GM18511 (cell line): Measurements from ENCODE around the gene PTPRN2.
"Not testable (repeated sequence)": the region's sequence is repeated elsewhere in the genome, so short reads cannot be mapped to it uniquely, and the experiment has no call there.

Source experiments
- ATAC-seq: cut with Tn5 transposase; IDR thresholded peaks from one replicate; pipeline ENCODE4 v1.9.1; 2021; ENCODE audit warnings: mild to moderate bottlenecking, moderate library complexity; ENCODE audit not compliant: unreplicated experiment

Gene PTPRN2

DNA sequence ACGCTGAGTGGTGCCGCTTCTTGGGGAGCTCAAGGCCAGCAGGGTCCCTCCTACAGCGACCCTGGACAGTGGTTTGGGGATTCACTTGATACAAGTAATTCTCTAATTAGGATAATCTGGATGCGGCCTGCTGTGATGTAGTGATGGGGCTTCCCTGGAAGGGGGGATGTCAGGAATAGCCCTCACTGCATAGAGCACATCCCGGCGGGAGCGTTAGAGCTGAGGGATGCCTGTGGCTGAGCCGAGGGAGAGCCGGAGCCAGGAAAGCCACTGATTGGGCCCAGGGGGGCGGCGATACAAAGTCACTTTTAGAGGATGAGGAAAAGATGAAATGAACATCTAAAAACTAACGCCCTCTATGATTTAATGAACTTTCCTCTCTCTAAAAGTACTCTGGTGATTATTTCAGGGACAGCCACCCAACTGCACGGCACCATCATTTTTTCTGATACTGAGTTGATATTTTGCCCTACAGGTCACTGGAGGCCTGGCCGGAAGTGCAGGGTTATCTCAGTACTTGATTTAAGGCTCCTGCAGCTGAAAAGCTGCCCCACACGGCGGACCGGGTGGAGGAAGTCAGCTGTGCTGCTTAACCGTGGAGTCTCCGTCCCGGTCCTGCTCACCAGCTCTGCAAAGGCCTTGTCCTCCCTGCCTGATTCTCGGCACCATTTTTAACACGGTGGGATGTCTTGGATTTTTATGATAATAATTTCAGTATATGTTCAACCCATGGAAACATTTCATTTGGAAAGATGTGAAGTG lies 732.0 kb downstream of the PTPRN2 start:
- no peak for ATAC-seq

DNA sequence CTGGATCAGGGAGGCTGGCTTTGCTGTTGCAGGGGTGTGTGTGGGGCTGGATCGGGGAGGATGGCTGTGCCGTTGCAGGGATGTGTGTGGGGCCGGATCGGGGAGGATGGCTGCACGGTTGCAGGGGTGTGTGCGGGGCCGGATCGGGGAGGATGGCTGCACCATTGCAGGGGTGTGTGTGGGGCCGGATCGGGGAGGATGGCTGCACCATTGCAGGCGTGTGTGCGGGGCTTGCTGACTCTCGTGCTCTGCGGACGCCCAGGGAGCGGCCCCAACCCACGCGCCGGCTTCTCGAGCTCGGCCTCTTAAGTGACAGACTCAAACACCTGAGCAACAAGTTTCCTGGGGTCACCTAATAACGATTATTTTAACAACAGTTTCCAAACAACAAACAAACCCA lies 732.6 kb downstream of the PTPRN2 start:
- no peak for ATAC-seq

DNA sequence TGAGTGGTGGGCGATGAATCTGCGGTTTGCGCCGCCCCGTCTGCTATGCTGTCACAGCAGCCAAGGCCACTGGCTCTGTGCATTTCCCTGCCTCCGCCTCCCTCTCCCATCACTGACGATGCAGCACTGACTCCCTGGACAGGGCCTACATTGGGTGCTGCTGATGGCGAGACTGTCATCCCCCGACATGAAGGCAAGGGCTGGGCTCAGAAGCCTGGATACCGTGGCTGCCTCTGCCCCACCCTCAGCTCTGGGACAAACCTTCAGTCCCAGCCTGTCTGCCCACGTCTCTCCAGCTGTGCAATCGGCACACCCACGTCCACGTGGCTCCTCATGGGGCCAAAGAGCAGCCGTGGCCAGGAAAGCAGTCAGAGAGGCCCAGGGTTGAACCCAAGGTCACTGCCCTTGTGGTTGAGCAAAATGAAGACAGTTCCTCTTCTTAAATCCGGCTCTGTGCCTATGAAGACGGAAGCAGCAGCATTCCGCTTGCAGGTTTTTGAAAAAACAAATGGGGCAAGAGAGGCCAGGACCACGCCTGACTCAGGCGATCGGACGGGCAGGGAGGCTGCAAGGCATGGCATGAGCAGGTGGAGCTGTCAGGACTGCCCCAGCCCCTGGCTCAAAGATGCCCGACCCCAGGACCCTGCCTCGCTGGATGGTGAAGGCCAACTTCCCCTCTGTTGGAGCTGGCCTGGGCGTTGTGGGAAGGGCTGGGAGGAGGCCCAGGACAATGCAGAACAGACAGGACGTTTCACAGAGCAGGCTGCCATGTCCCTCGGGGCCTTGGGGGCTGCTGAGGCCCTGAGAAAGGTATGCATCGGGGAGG lies 733.3 kb downstream of the PTPRN2 start:
- ATAC-seq = no peak

DNA sequence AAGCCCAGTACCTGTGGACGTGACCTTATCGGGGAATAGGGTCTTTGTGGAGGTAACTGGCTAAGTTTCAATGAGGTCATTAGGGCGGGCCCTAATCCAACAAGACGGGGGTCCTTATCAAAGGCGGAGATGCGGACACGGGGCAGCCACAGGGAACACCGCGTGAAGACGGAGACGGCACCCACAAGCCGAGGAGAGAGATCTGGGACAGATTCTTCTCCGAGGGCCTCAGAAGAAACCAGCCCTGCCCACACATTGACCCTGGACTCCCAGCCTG lies 733.9 kb downstream of the PTPRN2 start:
- ATAC-seq = no peak

DNA sequence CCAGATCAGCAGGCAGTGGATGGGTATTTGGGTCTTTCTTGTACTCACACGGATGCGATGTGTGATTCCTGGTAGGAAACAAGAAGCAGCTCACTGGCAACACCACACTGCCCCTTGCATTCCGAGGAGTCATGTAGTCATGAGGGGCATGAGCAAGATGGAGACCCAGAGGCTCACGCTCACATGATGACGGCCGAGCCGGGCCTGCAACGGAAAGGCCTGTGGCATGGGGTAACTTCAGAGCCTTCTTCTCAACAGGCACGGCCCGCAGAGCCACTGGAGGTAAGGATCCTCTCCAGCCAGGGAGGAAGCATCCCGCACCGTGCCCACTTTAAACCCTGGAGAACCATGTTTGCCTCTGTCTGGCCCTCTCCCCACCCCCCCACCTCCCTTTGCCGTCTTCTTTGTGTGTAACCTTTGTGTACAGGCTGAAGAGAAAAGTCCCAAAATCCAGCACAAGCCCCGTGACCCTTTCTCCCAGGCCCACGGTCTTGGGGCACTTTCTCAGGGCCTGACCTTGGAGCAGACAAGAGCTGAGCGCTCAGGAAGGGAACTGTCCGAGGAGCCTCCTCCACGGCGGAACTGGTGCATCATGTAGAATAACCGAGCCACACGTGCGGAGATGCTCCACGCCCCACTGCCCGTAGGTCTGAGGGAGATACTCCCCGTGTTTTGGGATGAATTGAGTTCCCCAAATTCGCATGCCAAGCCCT lies 734.4 kb downstream of the PTPRN2 start:
- ATAC-seq = no peak

DNA sequence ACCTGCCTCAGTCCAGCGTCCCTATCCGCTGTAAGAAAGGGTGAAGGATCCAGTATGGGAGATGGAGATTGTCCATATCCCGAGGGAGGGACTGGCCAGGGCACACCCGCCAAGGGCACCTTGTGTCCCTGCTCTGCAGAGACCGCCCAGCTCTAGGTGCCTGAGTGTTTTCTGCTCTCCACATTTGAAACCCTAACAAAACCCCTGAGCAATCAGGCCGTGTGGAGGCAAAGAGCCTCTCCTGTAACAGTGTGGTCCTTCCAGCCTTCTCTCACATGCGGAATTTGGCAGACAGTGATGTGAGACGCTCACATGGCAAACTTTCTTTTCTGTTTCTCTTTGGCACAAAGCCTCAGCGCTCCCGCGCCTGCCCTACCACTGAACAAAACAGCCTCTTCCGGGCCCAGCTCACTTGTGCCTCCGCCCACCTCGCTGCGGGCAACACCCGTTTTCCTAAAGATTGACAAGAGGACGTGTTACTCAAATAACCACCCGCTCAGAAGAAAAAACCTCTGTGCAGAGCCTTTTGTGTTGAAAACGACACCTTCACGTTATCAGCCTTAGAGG lies 736.0 kb downstream of the PTPRN2 start:
- no peak for ATAC-seq

DNA sequence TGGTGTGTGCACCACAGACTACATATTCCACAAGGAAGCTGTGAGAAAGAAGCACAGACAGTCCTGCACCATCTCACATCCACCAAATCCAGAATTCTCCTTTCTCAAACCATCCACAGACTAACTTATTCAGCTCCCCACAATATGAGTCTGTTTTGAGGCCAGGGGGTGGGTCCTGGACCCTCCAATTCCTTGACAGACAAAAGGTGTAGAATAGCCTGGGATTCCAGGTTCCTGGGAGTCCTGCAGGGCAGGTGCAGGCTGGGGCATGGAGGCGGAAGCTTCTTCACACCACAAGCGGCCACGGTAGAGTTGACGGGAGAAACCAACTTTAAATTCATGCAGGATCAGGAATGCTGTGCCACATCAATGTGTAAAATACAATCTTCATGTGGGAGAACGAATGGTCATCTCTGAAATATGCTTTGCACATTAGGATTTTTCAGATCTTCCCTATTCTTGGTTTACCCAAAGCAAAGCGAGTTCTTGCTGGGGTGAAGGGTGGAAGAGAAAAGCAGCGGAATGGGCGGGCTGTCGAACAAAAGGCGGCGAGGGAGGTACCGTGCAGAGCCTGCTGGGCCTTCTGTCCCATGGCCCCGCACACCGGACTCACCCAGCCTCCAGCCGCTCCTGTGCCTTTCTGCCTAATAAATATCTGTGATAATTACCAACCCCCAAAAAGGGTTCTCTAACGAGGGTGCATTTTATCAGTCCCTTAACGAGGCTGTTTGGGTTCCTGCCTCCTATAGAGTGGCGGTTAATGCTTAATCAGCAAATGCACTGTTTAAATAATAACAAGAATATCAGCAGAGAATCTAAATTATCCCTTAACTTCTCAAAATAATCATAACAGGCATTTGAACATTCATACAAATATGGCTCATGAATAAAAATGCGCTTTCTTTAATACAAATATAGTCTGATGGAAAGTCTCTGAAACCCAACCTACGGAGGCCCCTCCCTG lies 736.9 kb downstream of the PTPRN2 start:
- no peak for ATAC-seq

DNA sequence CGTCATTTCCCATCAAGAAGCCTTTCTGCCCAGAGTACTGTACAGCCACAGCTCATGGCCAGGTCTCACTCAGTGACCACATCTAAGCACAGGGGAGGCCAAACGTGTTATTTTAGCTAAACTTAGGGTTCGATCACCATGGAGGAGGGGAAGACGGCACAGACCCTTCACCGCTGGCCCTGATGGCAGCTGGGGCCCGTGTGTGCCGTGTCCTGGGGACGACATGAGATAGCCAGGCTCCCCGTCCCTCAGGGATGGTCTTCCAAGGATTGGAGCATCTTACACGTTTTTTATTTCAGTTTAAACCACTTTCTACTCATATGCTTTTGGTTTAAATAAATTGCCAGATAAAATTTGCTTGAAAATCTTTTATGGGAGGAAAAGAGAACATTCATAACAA lies 737.9 kb downstream of the PTPRN2 start:
- ATAC-seq = no peak

DNA sequence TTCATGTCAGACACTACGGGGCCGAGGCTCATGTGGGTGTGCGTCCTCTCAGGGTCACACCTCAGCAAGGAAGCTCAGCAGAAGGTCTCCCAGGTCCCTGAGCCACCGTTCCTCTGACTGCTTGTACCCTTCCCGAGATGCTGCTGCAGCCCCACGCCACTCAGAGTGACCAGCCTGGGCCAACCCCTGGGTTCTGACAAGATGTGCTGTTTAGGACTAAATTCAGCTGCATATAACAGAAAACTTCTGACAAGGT lies 738.4 kb downstream of the PTPRN2 start:
- ATAC-seq = no peak

DNA sequence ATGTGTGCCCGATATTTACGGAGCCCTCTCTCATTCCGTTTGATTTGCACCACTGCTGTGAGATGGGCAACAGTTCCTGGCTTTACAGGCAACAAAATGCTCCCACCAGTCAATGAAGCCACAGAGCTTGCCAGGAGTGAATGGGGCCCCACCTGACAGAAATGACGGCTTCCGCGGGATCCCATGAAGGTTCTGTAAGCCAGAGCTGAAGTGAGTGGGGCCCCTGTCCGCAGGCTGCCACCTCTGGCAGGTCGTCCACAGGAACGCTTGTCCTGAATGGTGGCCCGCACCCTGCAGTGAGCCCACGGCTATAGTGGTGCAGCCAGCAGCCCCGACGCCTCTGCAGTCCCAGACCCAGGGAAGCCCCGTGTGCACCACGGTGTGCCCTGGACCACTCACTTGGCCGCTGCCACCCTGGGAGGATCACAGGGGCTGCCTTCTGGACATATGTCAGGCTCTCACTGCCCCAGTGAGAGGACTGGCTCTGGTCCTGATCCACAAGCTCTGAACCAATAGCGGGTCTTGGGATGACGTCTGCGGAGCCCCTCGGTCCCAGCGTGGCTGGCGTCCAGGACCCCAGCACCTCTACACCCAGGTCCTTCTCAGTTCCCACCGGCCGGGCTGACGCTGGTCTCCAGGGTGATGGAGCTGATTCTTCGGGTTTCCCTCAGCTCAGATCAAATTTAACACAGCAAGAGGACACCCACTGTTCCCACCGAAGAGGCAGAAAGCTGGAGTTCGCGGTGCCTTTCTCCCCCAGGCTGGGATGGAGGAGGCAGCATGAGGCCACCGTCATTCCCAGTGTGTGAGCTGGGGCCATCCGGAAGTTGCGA lies 738.9 kb downstream of the PTPRN2 start:
- ATAC-seq = no peak

DNA sequence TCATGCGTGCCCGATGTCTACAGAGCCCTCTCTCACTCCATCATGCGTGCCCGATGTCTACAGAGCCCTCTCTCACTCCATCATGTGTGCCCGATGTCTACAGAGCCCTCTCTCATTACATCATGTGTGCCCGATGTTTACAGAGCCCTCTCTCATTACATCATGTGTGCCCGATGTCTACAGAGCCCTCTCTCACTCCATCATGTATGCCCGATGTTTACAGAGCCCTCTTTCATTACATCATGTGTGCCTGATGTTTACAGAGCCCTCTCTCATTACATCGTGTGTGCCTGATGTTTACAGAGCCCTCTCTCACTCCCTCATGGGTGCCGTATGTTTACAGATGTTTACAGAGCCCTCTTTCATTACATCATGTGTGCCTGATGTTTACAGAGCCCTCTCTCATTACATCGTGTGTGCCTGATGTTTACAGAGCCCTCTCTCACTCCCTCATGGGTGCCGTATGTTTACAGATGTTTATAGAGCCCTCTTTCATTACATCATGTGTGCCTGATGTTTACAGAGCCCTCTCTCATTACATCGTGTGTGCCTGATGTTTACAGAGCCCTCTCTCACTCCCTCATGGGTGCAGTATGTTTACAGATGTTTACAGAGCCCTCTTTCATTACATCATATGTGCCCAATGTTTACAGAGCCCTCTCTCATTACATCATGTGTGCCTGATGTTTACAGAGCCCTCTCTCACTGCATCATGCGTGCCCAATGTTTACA lies 739.7 kb downstream of the PTPRN2 start:
- ATAC-seq = not testable (repeated sequence)

DNA sequence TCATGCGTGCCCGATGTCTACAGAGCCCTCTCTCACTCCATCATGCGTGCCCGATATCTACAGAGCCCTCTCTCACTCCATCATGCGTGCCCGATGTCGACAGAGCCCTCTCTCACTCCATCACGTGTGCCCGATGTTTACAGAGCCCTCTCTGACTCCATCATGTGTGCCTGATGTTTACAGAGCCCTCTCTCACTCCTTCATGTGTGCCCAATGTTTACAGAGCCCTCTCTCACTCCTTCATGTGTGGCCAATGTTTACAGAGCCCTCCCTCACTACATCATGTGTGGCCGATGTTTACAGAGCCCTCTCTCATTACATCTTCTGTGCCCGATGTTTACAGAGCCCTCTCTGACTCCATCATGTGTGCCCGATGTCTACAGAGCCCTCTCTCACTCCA lies 740.9 kb downstream of the PTPRN2 start:
- ATAC-seq = not testable (repeated sequence)

DNA sequence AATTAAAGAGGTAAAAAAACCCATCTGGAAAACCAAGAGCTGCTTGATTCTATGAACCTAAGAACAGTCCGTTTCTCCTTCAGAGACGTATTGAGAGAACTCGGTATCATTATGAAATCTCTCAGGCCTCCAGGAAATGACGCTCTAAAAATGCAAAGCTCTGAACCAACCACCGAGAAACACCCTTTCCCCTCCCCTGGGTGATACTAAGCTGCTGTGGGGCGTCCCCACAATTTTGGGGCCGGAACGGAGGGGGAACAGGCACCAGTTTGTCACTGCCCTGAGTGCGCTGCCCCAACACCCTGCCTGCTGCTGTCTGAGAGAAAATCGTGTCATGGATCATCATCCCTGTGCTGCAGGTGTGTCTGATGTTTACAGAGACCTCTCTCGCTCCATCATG lies 741.4 kb downstream of the PTPRN2 start:
- ATAC-seq = no peak

DNA sequence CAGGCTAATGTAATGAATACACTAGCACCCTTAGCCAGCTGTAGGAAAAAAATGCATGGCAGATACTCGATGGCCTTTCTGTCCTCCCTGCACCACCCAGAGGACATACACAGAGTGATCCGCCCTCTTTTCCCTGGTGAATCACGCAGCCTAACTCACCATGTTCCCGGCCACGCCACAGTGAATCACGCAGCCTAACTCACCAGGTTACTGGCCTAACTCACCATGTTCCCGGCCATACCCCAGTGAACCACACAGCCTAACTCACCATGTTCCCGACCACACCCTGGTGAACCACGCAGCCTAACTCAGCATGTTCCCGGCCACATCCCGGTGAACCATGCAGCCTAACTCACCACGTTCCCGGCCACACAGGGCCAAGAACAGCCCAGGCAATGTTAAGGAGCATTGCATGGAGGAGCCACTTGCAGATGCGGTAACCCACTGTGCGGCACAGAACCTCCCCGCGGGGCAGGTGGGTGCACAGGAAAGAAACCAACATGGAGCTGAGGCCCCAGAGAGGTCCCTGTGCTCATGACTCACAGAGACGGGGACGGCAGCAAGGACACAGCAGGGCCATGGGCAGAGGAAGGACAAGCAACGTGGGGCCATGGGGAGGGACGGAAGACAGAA lies 742.3 kb downstream of the PTPRN2 start:
- no peak for ATAC-seq

DNA sequence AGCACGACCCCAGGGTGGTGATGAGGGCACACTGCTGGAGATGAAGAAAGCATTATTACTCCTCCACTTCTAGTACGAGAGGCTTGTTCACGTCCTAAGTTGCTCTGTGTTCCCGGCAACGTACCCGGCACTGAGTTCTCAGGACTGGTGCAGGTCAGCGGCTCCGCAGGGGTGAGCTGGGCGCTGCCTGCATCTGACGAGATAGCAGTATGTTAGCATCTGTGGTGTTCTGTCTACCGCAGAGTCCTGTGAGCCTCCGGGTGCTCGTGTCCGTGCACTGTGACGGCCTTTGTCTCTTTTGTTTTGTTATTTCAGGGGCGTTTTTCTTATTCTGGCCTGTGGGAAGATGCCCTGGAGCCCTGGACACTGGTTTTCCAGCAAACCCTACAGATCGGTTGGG lies 743.0 kb downstream of the PTPRN2 start:
- no peak for ATAC-seq

DNA sequence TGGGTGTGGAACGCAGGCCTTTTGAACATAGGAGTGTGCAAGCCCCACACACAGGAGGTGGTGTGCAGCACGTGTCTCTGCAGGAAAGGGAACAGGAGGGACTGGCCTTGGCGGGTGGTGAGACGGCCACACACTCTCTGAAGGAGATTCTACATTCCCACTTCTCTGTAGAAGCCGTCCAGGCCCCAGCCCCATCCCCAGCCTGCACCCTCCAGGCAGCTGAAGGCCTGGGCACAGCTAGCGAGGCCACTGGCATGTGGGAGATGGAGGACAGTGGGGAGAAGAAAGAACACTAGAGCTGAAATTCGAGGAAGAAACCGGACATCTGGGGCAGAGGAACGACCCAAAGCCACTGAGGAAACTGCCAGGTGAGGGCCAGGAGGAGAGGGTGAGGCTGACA lies 743.5 kb downstream of the PTPRN2 start:
- no peak for ATAC-seq

DNA sequence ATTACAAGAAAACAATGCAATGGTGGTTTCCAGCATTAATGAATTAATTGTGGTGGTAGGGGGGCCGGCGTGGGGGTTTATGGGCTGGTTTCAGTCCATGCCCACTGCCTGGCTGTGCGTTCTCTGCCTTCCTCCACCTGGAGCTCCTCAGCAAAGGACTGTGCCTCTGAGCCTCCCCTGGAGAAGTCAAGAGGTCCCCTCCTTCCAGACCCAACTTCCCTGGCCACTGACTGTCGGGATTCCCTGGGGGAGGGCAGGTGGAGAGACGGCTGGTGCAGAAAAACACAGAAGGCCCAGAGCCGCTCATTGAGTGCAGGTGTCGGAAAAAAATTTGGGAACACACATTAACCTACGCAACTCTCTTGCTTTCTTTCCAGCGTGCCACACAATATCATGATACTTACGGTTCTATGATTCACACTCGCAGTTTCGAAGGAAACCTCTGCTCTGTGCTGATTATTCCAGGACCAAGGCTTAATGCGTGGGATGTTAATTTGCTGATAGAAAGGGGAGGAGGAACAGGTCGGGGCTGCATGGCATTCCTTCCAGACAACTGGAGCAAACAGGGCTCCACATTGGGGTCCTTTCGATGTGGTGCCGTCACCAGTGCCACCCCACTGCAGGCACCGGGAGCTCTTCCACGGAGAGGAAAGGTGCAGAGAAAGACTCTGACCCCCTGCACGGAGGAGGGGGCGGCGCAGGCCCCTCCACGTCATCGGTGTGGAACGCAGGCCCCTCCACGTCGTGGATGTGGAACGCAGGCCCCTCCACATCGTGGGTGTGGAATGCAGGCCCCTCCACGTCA lies 744.1 kb downstream of the PTPRN2 start:
- no peak for ATAC-seq

DNA sequence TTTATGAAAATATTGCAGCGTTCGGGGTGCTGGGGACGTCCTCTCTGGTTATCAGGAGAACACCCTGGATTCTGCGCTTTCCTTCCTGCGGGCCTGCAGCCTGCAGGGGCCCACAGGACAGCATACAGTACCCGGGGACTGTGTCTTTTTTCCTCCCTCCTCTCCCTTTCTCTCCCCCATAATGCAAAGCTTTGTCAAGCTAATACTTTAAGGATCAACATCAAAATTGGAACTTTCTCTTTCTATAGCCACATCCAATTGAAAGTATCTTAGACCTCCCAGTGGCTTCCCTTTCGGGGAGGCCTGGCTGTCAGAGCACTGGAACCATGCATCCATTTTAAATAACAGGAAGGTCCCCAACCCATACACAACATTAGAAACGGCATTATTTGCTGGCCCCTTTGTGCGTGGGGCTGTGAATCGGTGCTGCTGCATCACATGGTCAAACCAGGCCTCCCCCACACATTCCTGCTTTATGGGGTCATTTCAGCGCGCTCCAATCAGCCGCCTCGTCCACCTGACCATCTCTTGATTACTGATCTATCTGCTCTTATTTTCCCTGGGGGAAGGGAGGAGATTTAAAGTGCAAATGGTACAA lies 745.8 kb downstream of the PTPRN2 start:
- no peak for ATAC-seq
